H1 (cell line): ENCODE results near the gene SERPINA1.
"Not testable (repeated sequence)": the region's sequence is repeated elsewhere in the genome, so short reads cannot be mapped to it uniquely, and the experiment has no call there.

Experiments
- ATF3 ChIP-seq: IDR thresholded peaks from 2 replicates; pipeline ENCODE4 v1.6.1; 2011; ENCODE audit warnings: low read depth, mild to moderate bottlenecking, low read length; ENCODE audit not compliant: insufficient read depth
- GTF2F1 ChIP-seq: IDR thresholded peaks from 2 replicates; pipeline ENCODE4 v1.6.1; 2012; ENCODE audit warnings: low read depth, low read length, improper control_type of control experiment, borderline replicate concordance
- POLR2A ChIP-seq, 2 experiments: IDR thresholded peaks; 1 replicate in 1 of 2; 2 replicates in 1 of 2; pipeline ENCODE4 v1.6.1; 2011; ENCODE audit warnings: low read depth in 2 of 2, low read length in 2 of 2, mild to moderate bottlenecking in 2 of 2; ENCODE audit errors: control extremely low read depth in 1 of 2
- ZNF274 ChIP-seq: IDR thresholded peaks from 2 replicates; pipeline ENCODE4 v1.7.0; 2012; ENCODE audit warnings: low read length, borderline replicate concordance; ENCODE audit errors: extremely low read depth

GRCh38 chr14:94409430-94409829 is 21.0 kb upstream of the SERPINA1 start:
- not testable (repeated sequence) for TF ChIP-seq ZNF274; ATF3; GTF2F1; POLR2A (IDR thresholded peaks at IDR 0.05; ENCODE audit: control extremely low read depth in 1 of 2, low read depth in 2 of 2, low read length in 2 of 2)
